Panc1 (cell line): ENCODE results near the gene SLC43A2. TPM values are rescaled to one million over a fixed set of nuclear protein-coding genes. Genes with fewer than 3 reads are reported as not detected.

Experiments used
- ATAC-seq: fragments of 200-7000 bp; cut with Tn5 transposase; 2 replicates; pipeline ENCODE4 v1.9.1; 2020; ENCODE audit warnings: mild to moderate bottlenecking, moderate library complexity
- BruUV-seq: library from RNA; stranded (reverse); fragments of 400-500 nt; replicated peaks from 2 replicates; lab custom pipeline; 2021; lab: Mats Ljungman, UMichigan
- CTCF ChIA-PET: fragments of 300-600 bp; sonication (Branson Sonifier 250); formaldehyde crosslinking; loops from one replicate; lab custom pipeline; 2022; ENCODE audit warnings: antibody characterized with exemption; lab: Charles Lee
- POLR2A ChIA-PET: fragments of 300-600 bp; sonication (Branson Sonifier 250); formaldehyde crosslinking; loops from one replicate; lab custom pipeline; 2022; ENCODE audit warnings: antibody characterized with exemption; lab: Charles Lee
- DNase-seq: peaks from one replicate; pipeline ENCODE4 v3.0.0-alpha.2; 2010; ENCODE audit warnings: low read depth, low spot score
- H3K27ac ChIP-seq: 2 replicates; pipeline ENCODE4 v1.5.1; 2011; ENCODE audit warnings: mild to moderate bottlenecking, low read length, inconsistent platforms
- H3K27me3 ChIP-seq: fragments of 200-500 bp; sonication (Bioruptor generic); 2 replicates; pipeline ENCODE4 v1.6.0; 2014; ENCODE audit warnings: low read length, inconsistent platforms; ENCODE audit not compliant: control insufficient read depth, insufficient read depth
- H3K36me3 ChIP-seq: fragments of 200-500 bp; sonication (Bioruptor generic); 2 replicates; pipeline ENCODE4 v1.5.1; 2014; ENCODE audit warnings: inconsistent platforms, mild to moderate bottlenecking, low read length, moderate library complexity; ENCODE audit not compliant: control insufficient read depth, insufficient read depth
- H3K4me1 ChIP-seq: 2 replicates; pipeline ENCODE4 v1.5.1; 2011; ENCODE audit warnings: inconsistent platforms, mild to moderate bottlenecking, low read length, moderate library complexity; ENCODE audit not compliant: control insufficient read depth, insufficient read depth
- H3K4me3 ChIP-seq, 2 experiments: 2 replicates each; pipeline ENCODE4 v1.5.1; 2011 to 2012; ENCODE audit warnings: low read depth in 2 of 2, low read length in 2 of 2, mild to moderate bottlenecking in 2 of 2, inconsistent platforms in 1 of 2, moderate library complexity in 1 of 2
- H3K9me3 ChIP-seq: fragments of 200-500 bp; sonication (Bioruptor generic); 2 replicates; pipeline ENCODE4 v1.5.1; 2014; ENCODE audit warnings: low read depth, mild to moderate bottlenecking, inconsistent platforms, low read length, moderate library complexity; ENCODE audit not compliant: control insufficient read depth, insufficient read depth
- CTCF ChIP-seq: fragments of 450-650 bp; IDR thresholded peaks from 2 replicates; pipeline ENCODE4 v1.5.1; 2017; ENCODE audit warnings: mild to moderate bottlenecking
- POLR2AphosphoS5 ChIP-seq: IDR thresholded peaks from 2 replicates; pipeline ENCODE4 v1.6.1; 2012; ENCODE audit warnings: mild to moderate bottlenecking, low read depth, low read length, moderate library complexity
- SIN3A ChIP-seq: IDR thresholded peaks from 2 replicates; pipeline ENCODE4 v1.6.1; 2012; ENCODE audit warnings: low read depth, mild to moderate bottlenecking, low read length, moderate library complexity, borderline replicate concordance; ENCODE audit not compliant: insufficient read depth
- TCF7L2 ChIP-seq: IDR thresholded peaks from 2 replicates; pipeline ENCODE4 v1.6.1; 2011; ENCODE audit warnings: mild to moderate bottlenecking, low read depth, low read length, inconsistent platforms
- in situ Hi-C: cut with HindIII; loops from 2 replicates; pipeline ENCODE4 v1.10.0; 2016; ENCODE audit warnings: low sequenced_read_pairs, low pct_unique_long_range_greater_than_20kb
- intact Hi-C: fragments of 100-400 bp; cut with micrococcal nuclease; formaldehyde crosslinking; loops from one replicate; pipeline ENCODE4 v1.10.0; 2022; ENCODE audit not compliant: unreplicated experiment
- total RNA-seq: library from RNA; stranded (reverse); gene quantifications from one replicate; pipeline ENCODE4 v1.2.1, GENCODE V29; 2021; ENCODE audit not compliant: unreplicated experiment
- TF ChIP-seq, protein P1 (sequence below), 2 experiments: IDR thresholded peaks; 2 replicates each; pipeline ENCODE4 v1.6.1; 2011 to 2012; ENCODE audit warnings: low read depth in 2 of 2, control low read depth in 1 of 2, low read length in 1 of 2, mild to moderate bottlenecking in 1 of 2, moderate library complexity in 1 of 2; ENCODE audit not compliant: insufficient read depth in 1 of 2

The SLC43A2 gene
- total RNA-seq, 1 experiment from 2014 or later = 23.3 TPM

- no peak for TF ChIP-seq POLR2AphosphoS5
- TF ChIP-seq TCF7L2 = no peak
- TF ChIP-seq, protein P1, sequence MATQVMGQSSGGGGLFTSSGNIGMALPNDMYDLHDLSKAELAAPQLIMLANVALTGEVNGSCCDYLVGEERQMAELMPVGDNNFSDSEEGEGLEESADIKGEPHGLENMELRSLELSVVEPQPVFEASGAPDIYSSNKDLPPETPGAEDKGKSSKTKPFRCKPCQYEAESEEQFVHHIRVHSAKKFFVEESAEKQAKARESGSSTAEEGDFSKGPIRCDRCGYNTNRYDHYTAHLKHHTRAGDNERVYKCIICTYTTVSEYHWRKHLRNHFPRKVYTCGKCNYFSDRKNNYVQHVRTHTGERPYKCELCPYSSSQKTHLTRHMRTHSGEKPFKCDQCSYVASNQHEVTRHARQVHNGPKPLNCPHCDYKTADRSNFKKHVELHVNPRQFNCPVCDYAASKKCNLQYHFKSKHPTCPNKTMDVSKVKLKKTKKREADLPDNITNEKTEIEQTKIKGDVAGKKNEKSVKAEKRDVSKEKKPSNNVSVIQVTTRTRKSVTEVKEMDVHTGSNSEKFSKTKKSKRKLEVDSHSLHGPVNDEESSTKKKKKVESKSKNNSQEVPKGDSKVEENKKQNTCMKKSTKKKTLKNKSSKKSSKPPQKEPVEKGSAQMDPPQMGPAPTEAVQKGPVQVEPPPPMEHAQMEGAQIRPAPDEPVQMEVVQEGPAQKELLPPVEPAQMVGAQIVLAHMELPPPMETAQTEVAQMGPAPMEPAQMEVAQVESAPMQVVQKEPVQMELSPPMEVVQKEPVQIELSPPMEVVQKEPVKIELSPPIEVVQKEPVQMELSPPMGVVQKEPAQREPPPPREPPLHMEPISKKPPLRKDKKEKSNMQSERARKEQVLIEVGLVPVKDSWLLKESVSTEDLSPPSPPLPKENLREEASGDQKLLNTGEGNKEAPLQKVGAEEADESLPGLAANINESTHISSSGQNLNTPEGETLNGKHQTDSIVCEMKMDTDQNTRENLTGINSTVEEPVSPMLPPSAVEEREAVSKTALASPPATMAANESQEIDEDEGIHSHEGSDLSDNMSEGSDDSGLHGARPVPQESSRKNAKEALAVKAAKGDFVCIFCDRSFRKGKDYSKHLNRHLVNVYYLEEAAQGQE (IDR thresholded peaks at IDR 0.05; ENCODE audit: insufficient read depth in 1 of 2, low read depth in 2 of 2, low read length in 1 of 2) = no peak
- no peak for TF ChIP-seq SIN3A
- TF ChIP-seq CTCF = no peak
- no peaks in the 10 kb centered on the region for H3K27me3 ChIP-seq
- in situ Hi-C loops (no loop called here), intact Hi-C loops (no loop called here)
- no peaks in the 10 kb centered on the region for H3K36me3 ChIP-seq
- H3K27ac ChIP-seq = no peak overlapping the region
- BruUV-seq = no TSS peak
- ChIA-PET CTCF (interaction anchor here (0.6 to 0.7 kb wide), 2 partner anchors 17 to 50 kb away, joined by 3 to 4 read pairs; no protein-coding TSS in a partner anchor), POLR2A (no interaction called here)
- ATAC-seq (no peak), DNase-seq (no peak)
- H3K4me3 ChIP-seq = no peak overlapping the region
- no peaks in the 10 kb centered on the region for H3K4me1 ChIP-seq
- H3K9me3 ChIP-seq = no peaks in the 10 kb centered on the region
These were observed 30.1 kb downstream of the SLC43A2 start for GRCh38 chr17:1598399-1599095.

- DNase-seq (no peak), ATAC-seq (no peak)
- in situ Hi-C loops (no loop called here), intact Hi-C loops (no loop called here)
- Histone ChIP-seq H3K4me3 (no peak overlapping the region), H3K36me3 (no peaks in the 10 kb centered on the region), H3K27ac (no peak overlapping the region), H3K27me3 (no peaks in the 10 kb centered on the region), H3K4me1 (peaks cover 4% of the 10 kb centered on the region), H3K9me3 (no peaks in the 10 kb centered on the region)
- no TSS peak for BruUV-seq
- POLR2A ChIA-PET = no interaction called here
- TF ChIP-seq, protein P1 (IDR thresholded peaks at IDR 0.05; ENCODE audit: insufficient read depth in 1 of 2, low read depth in 2 of 2, low read length in 1 of 2) = no peak
- TF ChIP-seq TCF7L2 (no peak), POLR2AphosphoS5 (no peak), SIN3A (no peak), CTCF (no peak)
- CTCF ChIA-PET = interaction anchor here (0.6 kb wide), 1 partner anchor 18 kb away, joined by 3 read pairs; no protein-coding TSS in a partner anchor
These were observed 30.7 kb downstream of the SLC43A2 start for GRCh38 chr17:1597861-1598342.
